ENCODE measurements around the gene KCNG2.

GRCh38 chr18:79937103-79937860 lies 139.5 kb downstream of the KCNG2 start:
- TF ChIP-seq EZH2 (IDR thresholded peaks at IDR 0.05) (no peak), CTCF (IDR thresholded peaks at IDR 0.05 in 2 of 3, conservative IDR thresholded peaks at IDR 0.05 in 1 of 3; ENCODE audit: borderline replicate concordance in 1 of 3, insufficient read depth in 1 of 3, low read depth in 2 of 3, low read length in 2 of 3) (no peak), REST (IDR thresholded peaks at IDR 0.05; ENCODE audit: low read depth) (no peak), POLR2A (IDR thresholded peaks at IDR 0.05; ENCODE audit: borderline replicate concordance, extremely low read depth, insufficient read depth, insufficient read length) (no peak), JUND (IDR thresholded peaks at IDR 0.05) (no peak), SIN3A (IDR thresholded peaks at IDR 0.05; ENCODE audit: low read depth) (no peak), ZBTB33 (IDR thresholded peaks at IDR 0.05; ENCODE audit: extremely low read depth, insufficient replicate concordance, low read length) (no peak), MAX (IDR thresholded peaks at IDR 0.05) (no peak), YY1 (IDR thresholded peaks at IDR 0.05; ENCODE audit: extremely low read depth, insufficient replicate concordance, low read depth, low read length) (no peak), EZH2phosphoT487 (IDR thresholded peaks at IDR 0.05; ENCODE audit: borderline replicate concordance) (no peak), POLR2AphosphoS5 (IDR thresholded peaks at IDR 0.05; ENCODE audit: low read depth, low read length) (no peak), ZNF274 (IDR thresholded peaks at IDR 0.05; ENCODE audit: low read depth, low read length) (no peak), ATF3 (IDR thresholded peaks at IDR 0.05) (no peak)

Data from HCT116 (cell line).